ENCODE data around the gene SEZ6L2. TPM values are rescaled to one million over a fixed set of nuclear protein-coding genes. Genes with fewer than 3 reads are reported as not detected.

Gene SEZ6L2
- 1.8 and 2.6 TPM in 2 replicates for total RNA-seq

GRCh38 chr16:29899516-29900101, at the start of gene SEZ6L2:
TSS of gene SEZ6L2 (minus strand) at chr16:29899550. CDS start at chr16:29899019, 531 bp downstream.

GRCh38 chr16:29925781-29926710, 26.7 kb upstream of the SEZ6L2 start, which contains the start of gene KCTD13:
TSS of gene KCTD13 (minus strand) at chr16:29926226. CDS start at chr16:29926033, 193 bp downstream.

GRCh38 chr16:29900102-29900887, 945 bp upstream of the SEZ6L2 start, which contains the start of gene ASPHD1:
TSS of gene ASPHD1 (plus strand) at chr16:29900488. CDS start at chr16:29900972, 484 bp downstream.

GRCh38 chr16:29862884-29863668, 36.3 kb downstream of the SEZ6L2 start, which contains the start of gene CDIPT:
TSS of gene CDIPT (minus strand) at chr16:29863226. CDS start at chr16:29862857, 369 bp downstream.

Other genes with a start within 250 kb of the SEZ6L2 start
- gene SPN, start 236.3 kb downstream of the SEZ6L2 start, total RNA-seq, result not detected in 2 replicates
- gene QPRT, start 220.4 kb downstream of the SEZ6L2 start, total RNA-seq, result 0.52 and 1.6 TPM in 2 replicates
- gene C16orf54, start 153.6 kb downstream of the SEZ6L2 start, total RNA-seq, result not detected in 2 replicates
- not detected in 2 replicates for gene ZG16, start 121.3 kb downstream of the SEZ6L2 start, total RNA-seq
- 14.9 and 21.0 TPM in 2 replicates for gene KIF22, start 108.8 kb downstream of the SEZ6L2 start, total RNA-seq
- 139 and 158 TPM in 2 replicates for gene MAZ, start 93.0 kb downstream of the SEZ6L2 start, total RNA-seq
- 2.4 and 3.5 TPM in 2 replicates for gene PRRT2, start 87.4 kb downstream of the SEZ6L2 start, total RNA-seq
- gene PAGR1, start 83.4 kb downstream of the SEZ6L2 start, total RNA-seq, result 13.7 and 18.3 TPM in 2 replicates
- gene MVP, start 79.1 kb downstream of the SEZ6L2 start, total RNA-seq, result 249 and 324 TPM in 2 replicates
- gene CDIPT, start 36.3 kb downstream of the SEZ6L2 start, total RNA-seq, result 81.8 and 83.9 TPM in 2 replicates
- gene ASPHD1, start 938 bp upstream of the SEZ6L2 start, total RNA-seq, result 3.1 and 4.8 TPM in 2 replicates
- gene KCTD13, start 26.7 kb upstream of the SEZ6L2 start, total RNA-seq, result 11.3 and 12.0 TPM in 2 replicates
- gene TMEM219, start 62.5 kb upstream of the SEZ6L2 start, total RNA-seq, result 74.1 and 77.0 TPM in 2 replicates
- gene TAOK2, start 74.3 kb upstream of the SEZ6L2 start, total RNA-seq, result 32.4 and 35.7 TPM in 2 replicates
- 4.1 and 5.4 TPM in 2 replicates for gene HIRIP3, start 96.1 kb upstream of the SEZ6L2 start, total RNA-seq
- gene INO80E, start 96.7 kb upstream of the SEZ6L2 start, total RNA-seq, result 26.7 and 26.9 TPM in 2 replicates
- gene DOC2A, start 111.5 kb upstream of the SEZ6L2 start, total RNA-seq, result under 0.01 and 0.13 TPM in 2 replicates
- not detected in 2 replicates for gene C16orf92, start 123.6 kb upstream of the SEZ6L2 start, total RNA-seq
- 0.11 and 0.26 TPM in 2 replicates for gene TLCD3B, start 131.7 kb upstream of the SEZ6L2 start, total RNA-seq
- gene ALDOA, start 166.2 kb upstream of the SEZ6L2 start, total RNA-seq, result 828 and 846 TPM in 2 replicates
- gene PPP4C, start 176.4 kb upstream of the SEZ6L2 start, total RNA-seq, result 144 and 150 TPM in 2 replicates
- 0.11 and 0.39 TPM in 2 replicates for gene TBX6, start 192.4 kb upstream of the SEZ6L2 start, total RNA-seq
- gene YPEL3, start 196.7 kb upstream of the SEZ6L2 start, total RNA-seq, result 18.7 and 24.6 TPM in 2 replicates
- gene GDPD3, start 214.0 kb upstream of the SEZ6L2 start, total RNA-seq, result 0.54 and 1.4 TPM in 2 replicates
- gene MAPK3, start 223.7 kb upstream of the SEZ6L2 start, total RNA-seq, result 63.0 and 74.6 TPM in 2 replicates